ENCODE measurements around the gene SLU7. TPM values are rescaled to one million over a fixed set of nuclear protein-coding genes. Genes with fewer than 3 reads are reported as not detected.

The SLU7 gene
- total and polyA plus RNA-seq, 2 of the 4 experiments (the other 2 are of a cell fraction): 15.9 to 34.2 TPM

GRCh38 chr5:160379511-160379910, 39.4 kb downstream of the SLU7 start:
- peaks cover 5% of the 10 kb centered on the region for H3K27me3 ChIP-seq (ENCODE audit: control insufficient read depth, insufficient read depth, low read length)
- H2BK15ac ChIP-seq (ENCODE audit: low read depth, low read length): no peak overlapping the region
- no peaks in the 10 kb centered on the region for H3K9me3 ChIP-seq (ENCODE audit: control insufficient read depth, insufficient read depth, low read length)
- no peak overlapping the region for H2AK9ac ChIP-seq (replicated peaks; ENCODE audit: low read depth, low read length, poor library complexity)
- in situ Hi-C loops (cut with MboI; ENCODE audit: low sequenced_read_pairs) (no loop called here), dilution Hi-C loops (cut with HindIII; ENCODE audit: low sequenced_read_pairs, unreplicated experiment) (no loop called here), intact Hi-C loops (cut with micrococcal nuclease) (no loop called here)
- no peak overlapping the region for H2AK5ac ChIP-seq (ENCODE audit: low read depth, low read length)
- no peak overlapping the region for H2AFZ ChIP-seq (replicated peaks; ENCODE audit: low read length, poor library complexity)
- TF ChIP-seq FOS (IDR thresholded peaks at IDR 0.05; ENCODE audit: low read depth, low read length) (no peak), SMC3 (IDR thresholded peaks at IDR 0.05; ENCODE audit: low read depth, low read length) (no peak), BHLHE40 (IDR thresholded peaks at IDR 0.05; ENCODE audit: low read depth, low read length) (no peak), RAD21 (IDR thresholded peaks at IDR 0.05; ENCODE audit: low read length) (no peak), CHD1 (IDR thresholded peaks at IDR 0.05; ENCODE audit: low read depth, low read length) (no peak), CTCF (conservative IDR thresholded peaks at IDR 0.05; ENCODE audit: low read depth, low read length) (no peak), NFE2L2 (IDR thresholded peaks at IDR 0.05; ENCODE audit: low read depth, low read length) (no peak)
- H4K20me1 ChIP-seq (ENCODE audit: insufficient read depth, low read length): no peaks in the 10 kb centered on the region
- WGBS, 2 experiments (ENCODE audit: extremely low coverage in 2 of 2, insufficient read length in 1 of 2): 40% methylated on average over 1 of the region's 4 CpGs; no CpG with 5 or more reads in 1 of the 2 experiments
- ChIA-PET POLR2A (ENCODE audit: unreplicated experiment) (no interaction called here), CTCF (interaction anchor here (1.4 kb wide), 1 partner anchor 11 kb away, joined by 5 read pairs; no protein-coding TSS in a partner anchor)
- H3K18ac ChIP-seq (ENCODE audit: low read depth, low read length): no peak overlapping the region
- no peak overlapping the region for H4K8ac ChIP-seq (ENCODE audit: low read depth in 2 of 2, low read length in 2 of 2)
- peaks cover 3% of the 10 kb centered on the region; the same call in 1 of the 2 replicates for H3K9me1 ChIP-seq (ENCODE audit: insufficient read depth, low read length)
- no peak overlapping the region for H3K4me2 ChIP-seq (ENCODE audit: low read depth, low read length)
- H3K36me3 ChIP-seq (ENCODE audit: control insufficient read depth, insufficient read depth, low read length): no peaks in the 10 kb centered on the region
- ATAC-seq (ENCODE audit: low read depth) (no peak), DNase-seq (no peak)
- H3K14ac ChIP-seq (replicated peaks; ENCODE audit: low read depth, low read length): no peak overlapping the region
- H3K27ac ChIP-seq (ENCODE audit: insufficient read depth, low read length): no peak overlapping the region
- H2BK5ac ChIP-seq (ENCODE audit: low read depth, low read length, poor library complexity, severe bottlenecking): no peak overlapping the region
- H4K5ac ChIP-seq (ENCODE audit: low read depth, low read length): no peak overlapping the region
- H3K4me3 ChIP-seq (ENCODE audit: insufficient read depth, low read depth, low read length): no peak overlapping the region
- no peak overlapping the region for H3K4ac ChIP-seq (ENCODE audit: low read depth, low read length)
- no peak overlapping the region for H3K9ac ChIP-seq (ENCODE audit: low read depth, low read length)
- no peak overlapping the region for H2BK120ac ChIP-seq (ENCODE audit: low read depth, low read length)
- no peak overlapping the region for H3K56ac ChIP-seq (ENCODE audit: extremely low read depth, insufficient read depth, low read length)
- no peak overlapping the region for H3K23ac ChIP-seq (ENCODE audit: low read depth, low read length)
- no TSS peak for BruUV-seq (replicated peaks)
- H3K79me1 ChIP-seq (ENCODE audit: low read depth in 1 of 2, low read length in 2 of 2): no peaks in the 10 kb centered on the region
- no peaks in the 10 kb centered on the region for H3K4me1 ChIP-seq (ENCODE audit: control insufficient read depth, insufficient read depth, low read length)
- H2BK20ac ChIP-seq (ENCODE audit: low read depth, low read length): no peak overlapping the region
- H4K91ac ChIP-seq (ENCODE audit: insufficient read depth, low read depth, low read length): no peak overlapping the region

All from IMR-90 (cell line).